GM12878 (cell line): Measurements from ENCODE around the gene IZUMO1R. TPM values are rescaled to one million over a fixed set of nuclear protein-coding genes. Genes with fewer than 3 reads are reported as not detected.

ENCODE experiments used
- ATAC-seq: fragments of 200-7000 bp; cut with Tn5 transposase; 3 replicates; pipeline ENCODE4 v1.9.1; 2020; ENCODE audit warnings: mild to moderate bottlenecking, moderate library complexity
- BruUV-seq: library from RNA; stranded (reverse); fragments of 400-500 nt; replicated peaks from 2 replicates; lab custom pipeline; 2021; lab: Mats Ljungman, UMichigan
- CTCF ChIA-PET: fragments of 300-600 bp; sonication (Branson Sonifier 250); formaldehyde crosslinking; extraction: SDS; loops from one replicate; lab custom pipeline; 2021; ENCODE audit warnings: inconsistent platforms; lab: Yijun Ruan, JAX
- POLR2A ChIA-PET: fragments of 350-600 bp; formaldehyde crosslinking; extraction: SDS; loops from one replicate; lab custom pipeline; 2021; ENCODE audit warnings: inconsistent platforms; lab: Charles Lee
- RAD21 ChIA-PET: fragments of 300-600 bp; sonication (Branson Sonifier 250); formaldehyde crosslinking; loops from one replicate; lab custom pipeline; 2023; ENCODE audit warnings: antibody characterized with exemption; ENCODE audit not compliant: unreplicated experiment; lab: Charles Lee
- SMC1A ChIA-PET: fragments of 300-600 bp; sonication (Branson Sonifier 250); formaldehyde crosslinking; loops from one replicate; lab custom pipeline; 2023; ENCODE audit not compliant: unreplicated experiment, uncharacterized antibody; lab: Charles Lee
- DNase-seq: peaks from one replicate; pipeline ENCODE4 v3.0.0-alpha.2; 2011; ENCODE audit warnings: low read depth, low spot score
- FAIRE-seq: peaks from 3 replicates; lab custom pipeline; 2011; peaks lifted over from hg19 to GRCh38; lab: Jason Lieb, UNC
- H2AFZ ChIP-seq: 2 replicates; pipeline ENCODE4 v1.6.0; 2011; ENCODE audit warnings: low read depth, low read length, control low read depth; ENCODE audit not compliant: control insufficient read depth
- H3K27ac ChIP-seq: 2 replicates; pipeline ENCODE4 v1.5.1; 2011; ENCODE audit warnings: control low read depth; ENCODE audit not compliant: control insufficient read depth, insufficient read depth
- H3K27me3 ChIP-seq, 2 experiments: replicated peaks in 1 of 2; 2 replicates each; pipeline versions ENCODE4 v1.6.0 to v1.6.1; 2011; ENCODE audit warnings: low read length in 1 of 2; ENCODE audit not compliant: control insufficient read depth in 2 of 2, insufficient read depth in 2 of 2
- H3K36me3 ChIP-seq, 2 experiments: 2 replicates each; pipeline ENCODE4 v1.5.1; 2011; ENCODE audit warnings: low read length in 1 of 2; ENCODE audit not compliant: control insufficient read depth in 2 of 2, insufficient read depth in 2 of 2
- H3K4me1 ChIP-seq: 2 replicates; pipeline ENCODE4 v1.6.1; 2011; ENCODE audit warnings: mild to moderate bottlenecking, low read length, moderate library complexity, mixed read lengths; ENCODE audit not compliant: control insufficient read depth, insufficient read depth
- H3K4me2 ChIP-seq: 2 replicates; pipeline ENCODE4 v1.6.0; 2011; ENCODE audit warnings: control low read depth; ENCODE audit not compliant: control insufficient read depth, insufficient read depth
- H3K4me3 ChIP-seq: fragments of 200-600 bp; sonication (generic); 2 replicates; pipeline ENCODE4 v1.5.1; 2016
- H3K79me2 ChIP-seq: 2 replicates; pipeline ENCODE4 v1.6.0; 2011; ENCODE audit warnings: low read length; ENCODE audit not compliant: control insufficient read depth, insufficient read depth
- H3K9ac ChIP-seq: 2 replicates; pipeline ENCODE4 v1.8.0; 2011; ENCODE audit warnings: low read length, control low read depth, mixed read lengths; ENCODE audit not compliant: control insufficient read depth, insufficient read depth
- H3K9me3 ChIP-seq: replicated peaks from 3 replicates; pipeline ENCODE4 v1.5.1; 2011; ENCODE audit warnings: mild to moderate bottlenecking, low read length; ENCODE audit not compliant: control insufficient read depth, insufficient read depth
- H4K20me1 ChIP-seq: 2 replicates; pipeline ENCODE4 v1.6.0; 2011; ENCODE audit not compliant: control insufficient read depth, insufficient read depth
- EZH2 ChIP-seq: IDR thresholded peaks from 2 replicates; pipeline ENCODE4 v1.6.1; 2012; ENCODE audit warnings: low read depth, mild to moderate bottlenecking, control low read depth, inconsistent platforms, low read length, borderline replicate concordance; ENCODE audit not compliant: control insufficient read depth
- IRF4 ChIP-seq: IDR thresholded peaks from 2 replicates; pipeline ENCODE4 v1.6.1; 2011; ENCODE audit warnings: low read depth, low read length
- JUNB ChIP-seq: IDR thresholded peaks from 2 replicates; pipeline ENCODE4 v1.6.1; 2016; ENCODE audit warnings: antibody characterized with exemption, mild to moderate bottlenecking
- NR2F1 ChIP-seq: fragments of 450-650 bp; conservative IDR thresholded peaks from 2 replicates; pipeline ENCODE4 v1.6.1; 2017; ENCODE audit warnings: mild to moderate bottlenecking
- PML ChIP-seq: IDR thresholded peaks from 2 replicates; pipeline ENCODE4 v1.6.1; 2012; ENCODE audit warnings: low read length, inconsistent platforms
- SPI1 ChIP-seq: IDR thresholded peaks from 2 replicates; pipeline ENCODE4 v1.6.1; 2011; ENCODE audit warnings: low read depth, mild to moderate bottlenecking, low read length, moderate library complexity, borderline replicate concordance; ENCODE audit not compliant: insufficient read depth
- SREBF2 ChIP-seq: IDR thresholded peaks from 2 replicates; pipeline ENCODE4 v1.6.1; 2012; ENCODE audit warnings: mild to moderate bottlenecking, low read length
- TAF1 ChIP-seq: IDR thresholded peaks from 2 replicates; pipeline ENCODE4 v1.6.1; 2011; ENCODE audit warnings: mild to moderate bottlenecking, low read depth, low read length, borderline replicate concordance
- TARDBP ChIP-seq: IDR thresholded peaks from 2 replicates; pipeline ENCODE4 v1.6.1; 2016; ENCODE audit warnings: borderline replicate concordance
- ZNF24 ChIP-seq: fragments of 450-650 bp; IDR thresholded peaks from 2 replicates; pipeline ENCODE4 v1.6.1; 2017; ENCODE audit warnings: antibody characterized with exemption, mild to moderate bottlenecking
- ZNF384 ChIP-seq: IDR thresholded peaks from 2 replicates; pipeline ENCODE4 v1.6.1; 2012; ENCODE audit warnings: low read depth, mild to moderate bottlenecking, low read length, improper control_type of control experiment, borderline replicate concordance
- ZZZ3 ChIP-seq: IDR thresholded peaks from 2 replicates; pipeline ENCODE4 v1.6.1; 2011; ENCODE audit warnings: low read depth; ENCODE audit not compliant: control insufficient read depth, insufficient read length
- whole genome bisulfite sequencing: methylation state at CpG from one replicate; pipeline ENCODE4 v1.1.6; 2016; ENCODE audit warnings: low lambda C conversion rate; ENCODE audit not compliant: insufficient replicate concordance, insufficient coverage; ENCODE audit errors: missing lambda C conversion rate; 5-methylcytosine and 5-hydroxymethylcytosine counted together
- in situ Hi-C: fragments of 300-500 bp; cut with MboI; formaldehyde crosslinking; loops from 9 replicates; pipeline ENCODE4 v1.14.3; 2018; ENCODE audit warnings: mixed read lengths
- intact Hi-C: fragments of 100-400 bp; cut with micrococcal nuclease; formaldehyde crosslinking; loops from one replicate; pipeline ENCODE4 v1.14.2; 2022; ENCODE audit not compliant: unreplicated experiment
- polyA plus RNA-seq, 11 experiments: library from polyadenylated mRNA; depleted of rRNA in 4 of 11; unstranded in 6 of 11; stranded (reverse) in 5 of 11; fragments of >200 nt; fragmentation: Nextera tagmentation in 4 of 11; fragmentation: Illumina TruSeq in 1 of 11; extraction: Ambion mirVana in 4 of 11; extraction: Trizol in 1 of 11; gene quantifications; 1 replicate in 1 of 11; 2 replicates in 10 of 11; pipeline versions ENCODE4 v1.2.1 to v1.2.3, GENCODE V29; 2011 to 2016; ENCODE audit warnings: inconsistent platforms in 2 of 11, missing spikeins in 2 of 11, low read depth in 1 of 11
- total RNA-seq, 4 experiments: library from RNA; depleted of rRNA in 3 of 4; stranded (reverse); fragments of >200 nt in 3 of 4; fragmentation: Illumina TruSeq in 1 of 4; extraction: Trizol in 1 of 4; gene quantifications; 2 replicates each; pipeline versions ENCODE4 v1.2.1 to v1.2.3, GENCODE V29; 2013 to 2021
- TF ChIP-seq, protein P1 (sequence below): IDR thresholded peaks from 2 replicates; pipeline ENCODE4 v1.6.1; 2012; ENCODE audit warnings: improper control_type of control experiment, low read depth, low read length; ENCODE audit not compliant: insufficient replicate concordance

The IZUMO1R gene
- total and polyA plus RNA-seq, 10 of the 15 experiments (the other 5 are each of a cell fraction or from before 2014, with no cell fraction given) = not detected

DNA sequence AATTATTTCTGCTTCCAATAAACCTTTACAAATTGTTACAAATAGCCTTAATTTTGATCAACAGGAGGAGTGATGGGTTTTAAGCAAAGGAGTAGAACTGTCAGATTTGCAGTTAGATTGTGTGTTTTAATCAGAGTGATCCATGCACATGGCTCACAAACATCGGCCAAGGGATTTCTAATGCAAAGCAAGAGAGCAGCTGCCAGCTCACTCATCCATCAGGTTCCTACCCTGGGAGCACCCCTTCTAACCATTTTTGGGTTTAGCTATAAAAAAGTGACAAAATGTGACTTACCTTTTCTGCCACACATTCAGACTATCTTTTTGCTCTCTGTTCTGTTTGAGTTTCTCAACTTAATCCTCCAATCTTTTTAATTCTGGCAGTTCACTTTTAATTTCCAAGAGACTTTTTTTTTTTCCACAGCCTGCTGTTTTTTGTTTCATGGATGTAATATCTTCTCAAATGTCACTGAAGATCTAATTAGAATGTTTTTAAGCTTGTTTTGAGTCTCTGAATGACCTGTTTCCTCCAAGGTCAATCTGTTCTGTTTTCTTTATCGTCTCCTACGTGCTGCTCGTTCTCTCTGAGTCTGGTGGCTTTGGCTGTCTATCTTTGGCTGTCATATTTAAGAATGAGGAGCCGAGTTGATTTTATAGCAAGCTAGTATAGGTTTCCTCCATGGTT lies 6.0 kb downstream of the IZUMO1R start:
- Histone ChIP-seq H3K36me3 (no peaks in the 10 kb centered on the region), H3K9ac (no peak overlapping the region), H3K9me3 (no peaks in the 10 kb centered on the region), H3K4me3 (no peak overlapping the region), H3K4me1 (no peaks in the 10 kb centered on the region), H3K79me2 (no peaks in the 10 kb centered on the region), H4K20me1 (no peaks in the 10 kb centered on the region)
- ChIA-PET CTCF (interaction anchor here (2.1 kb wide), 1 partner anchor 16 kb away, joined by 7 read pairs; no protein-coding TSS in a partner anchor), RAD21 (no interaction called here)
- no peak for ATAC-seq
- 45% methylated on average over 5 of the region's 5 CpGs for WGBS
- TF ChIP-seq ZZZ3 (no peak), TAF1 (no peak)
- TF ChIP-seq, all 136 proteins: peak for 0
- no peak overlapping the region for H3K27ac ChIP-seq
- no TSS peak for BruUV-seq
- FAIRE-seq (no peak), DNase-seq (no peak)
- ChIA-PET POLR2A (no interaction called here), SMC1A (interaction anchor here (1.0 kb wide), 1 partner anchor 45 kb away, joined by 3 read pairs; no protein-coding TSS in a partner anchor)
- no peaks in the 10 kb centered on the region; a peak in 1 of 4 replicates for H3K27me3 ChIP-seq
- in situ Hi-C loops (no loop called here), intact Hi-C loops (no loop called here)
- H2AFZ ChIP-seq = no peak overlapping the region
- no peak overlapping the region for H3K4me2 ChIP-seq

- intact Hi-C loops = no loop called here
- DNase-seq = no peak
- TF ChIP-seq EZH2 (no peak), JUNB (no peak), SPI1 (no peak), TAF1 (no peak), ZNF384 (no peak), TARDBP (no peak), PML (no peak), IRF4 (no peak), NR2F1 (no peak), ZNF24 (no peak), SREBF2 (no peak)
- TF ChIP-seq, protein P1, sequence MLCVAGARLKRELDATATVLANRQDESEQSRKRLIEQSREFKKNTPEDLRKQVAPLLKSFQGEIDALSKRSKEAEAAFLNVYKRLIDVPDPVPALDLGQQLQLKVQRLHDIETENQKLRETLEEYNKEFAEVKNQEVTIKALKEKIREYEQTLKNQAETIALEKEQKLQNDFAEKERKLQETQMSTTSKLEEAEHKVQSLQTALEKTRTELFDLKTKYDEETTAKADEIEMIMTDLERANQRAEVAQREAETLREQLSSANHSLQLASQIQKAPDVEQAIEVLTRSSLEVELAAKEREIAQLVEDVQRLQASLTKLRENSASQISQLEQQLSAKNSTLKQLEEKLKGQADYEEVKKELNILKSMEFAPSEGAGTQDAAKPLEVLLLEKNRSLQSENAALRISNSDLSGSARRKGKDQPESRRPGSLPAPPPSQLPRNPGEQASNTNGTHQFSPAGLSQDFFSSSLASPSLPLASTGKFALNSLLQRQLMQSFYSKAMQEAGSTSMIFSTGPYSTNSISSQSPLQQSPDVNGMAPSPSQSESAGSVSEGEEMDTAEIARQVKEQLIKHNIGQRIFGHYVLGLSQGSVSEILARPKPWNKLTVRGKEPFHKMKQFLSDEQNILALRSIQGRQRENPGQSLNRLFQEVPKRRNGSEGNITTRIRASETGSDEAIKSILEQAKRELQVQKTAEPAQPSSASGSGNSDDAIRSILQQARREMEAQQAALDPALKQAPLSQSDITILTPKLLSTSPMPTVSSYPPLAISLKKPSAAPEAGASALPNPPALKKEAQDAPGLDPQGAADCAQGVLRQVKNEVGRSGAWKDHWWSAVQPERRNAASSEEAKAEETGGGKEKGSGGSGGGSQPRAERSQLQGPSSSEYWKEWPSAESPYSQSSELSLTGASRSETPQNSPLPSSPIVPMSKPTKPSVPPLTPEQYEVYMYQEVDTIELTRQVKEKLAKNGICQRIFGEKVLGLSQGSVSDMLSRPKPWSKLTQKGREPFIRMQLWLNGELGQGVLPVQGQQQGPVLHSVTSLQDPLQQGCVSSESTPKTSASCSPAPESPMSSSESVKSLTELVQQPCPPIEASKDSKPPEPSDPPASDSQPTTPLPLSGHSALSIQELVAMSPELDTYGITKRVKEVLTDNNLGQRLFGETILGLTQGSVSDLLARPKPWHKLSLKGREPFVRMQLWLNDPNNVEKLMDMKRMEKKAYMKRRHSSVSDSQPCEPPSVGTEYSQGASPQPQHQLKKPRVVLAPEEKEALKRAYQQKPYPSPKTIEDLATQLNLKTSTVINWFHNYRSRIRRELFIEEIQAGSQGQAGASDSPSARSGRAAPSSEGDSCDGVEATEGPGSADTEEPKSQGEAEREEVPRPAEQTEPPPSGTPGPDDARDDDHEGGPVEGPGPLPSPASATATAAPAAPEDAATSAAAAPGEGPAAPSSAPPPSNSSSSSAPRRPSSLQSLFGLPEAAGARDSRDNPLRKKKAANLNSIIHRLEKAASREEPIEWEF = no peak
These were observed 8.0 kb downstream of the IZUMO1R start for GRCh38 chr11:94312339-94312738.

More at GRCh38 chr11:94312339-94312738, 8.0 kb downstream of the IZUMO1R start:
- Histone ChIP-seq H3K4me1 (no peaks in the 10 kb centered on the region), H3K27ac (no peak overlapping the region), H3K9me3 (no peaks in the 10 kb centered on the region), H2AFZ (no peak overlapping the region), H4K20me1 (no peaks in the 10 kb centered on the region), H3K79me2 (no peaks in the 10 kb centered on the region), H3K36me3 (no peaks in the 10 kb centered on the region), H3K4me2 (no peak overlapping the region), H3K4me3 (no peak overlapping the region), H3K27me3 (no peaks in the 10 kb centered on the region; a peak in 1 of 4 replicates), H3K9ac (no peak overlapping the region)
- WGBS = 8% methylated on average over 4 of the region's 4 CpGs
- SMC1A ChIA-PET = no interaction called here
- in situ Hi-C loops = no loop called here
- FAIRE-seq = no peak
- no TSS peak for BruUV-seq
- CTCF ChIA-PET = no interaction called here
- RAD21 ChIA-PET = no interaction called here
- ATAC-seq = no peak
- POLR2A ChIA-PET = no interaction called here
